ENCODE data around the gene TMEM52. TPM values are rescaled to one million over a fixed set of nuclear protein-coding genes. Genes with fewer than 3 reads are reported as not detected.

The TMEM52 gene
- total and polyA plus RNA-seq, 2 experiments from 2014 or later = 3.6 to 5.8 TPM

- Histone ChIP-seq H3K9me3 (ENCODE audit: low read depth) (no peaks in the 10 kb centered on the region), H3K27me3 (no peaks in the 10 kb centered on the region), H3K36me3 (replicated peaks; ENCODE audit: insufficient read depth, low read depth) (no peaks in the 10 kb centered on the region), H3K4me3 (no peak overlapping the region), H3K4me1 (ENCODE audit: insufficient read depth) (no peaks in the 10 kb centered on the region), H3K9me2 (replicated peaks; ENCODE audit: insufficient read depth) (no peaks in the 10 kb centered on the region), H3K4me2 (no peak overlapping the region), H4K20me1 (ENCODE audit: insufficient read depth, poor library complexity, severe bottlenecking) (no peaks in the 10 kb centered on the region), H2AFZ (no peak overlapping the region), H3K79me2 (no peaks in the 10 kb centered on the region), H3K27ac (no peak overlapping the region)
- WGBS (ENCODE audit: low lambda C conversion rate, missing lambda C conversion rate) = 82% methylated on average over 13 of the region's 14 CpGs
- no peak for DNase-seq (ENCODE audit: low spot score)
- TF ChIP-seq EZH2 (IDR thresholded peaks at IDR 0.05; ENCODE audit: borderline replicate concordance) (no peak), CTCF (IDR thresholded peaks at IDR 0.05; ENCODE audit: poor library complexity) (no peak)
Measured at GRCh38 chr1:1900883-1901640, 18.0 kb downstream of the TMEM52 start.

GRCh38 chr1:1899967-1900327 is 19.1 kb downstream of the TMEM52 start:
- H3K27me3 ChIP-seq = no peaks in the 10 kb centered on the region
- WGBS (ENCODE audit: low lambda C conversion rate, missing lambda C conversion rate) = 98% methylated on average over 9 of the region's 9 CpGs
- H3K4me2 ChIP-seq = no peak overlapping the region
- H3K79me2 ChIP-seq = no peaks in the 10 kb centered on the region
- TF ChIP-seq EZH2 (IDR thresholded peaks at IDR 0.05; ENCODE audit: borderline replicate concordance) (no peak), EZH2phosphoT487 (IDR thresholded peaks at IDR 0.05; ENCODE audit: low read depth, severe bottlenecking, unreplicated experiment) (no peak), CTCF (IDR thresholded peaks at IDR 0.05; ENCODE audit: poor library complexity) (no peak)
- H2AFZ ChIP-seq = no peak overlapping the region
- no peak overlapping the region for H3K4me3 ChIP-seq
- no peak overlapping the region for H3K27ac ChIP-seq
- no peaks in the 10 kb centered on the region for H3K9me3 ChIP-seq (ENCODE audit: low read depth)
- no peaks in the 10 kb centered on the region for H4K20me1 ChIP-seq (ENCODE audit: insufficient read depth, poor library complexity, severe bottlenecking)
- no peaks in the 10 kb centered on the region for H3K9me2 ChIP-seq (replicated peaks; ENCODE audit: insufficient read depth)
- DNase-seq (ENCODE audit: low spot score) = no peak
- no peaks in the 10 kb centered on the region for H3K36me3 ChIP-seq (replicated peaks; ENCODE audit: insufficient read depth, low read depth)
- peaks cover 5% of the 10 kb centered on the region for H3K4me1 ChIP-seq (ENCODE audit: insufficient read depth)

GRCh38 chr1:1899266-1899966 is 19.7 kb downstream of the TMEM52 start:
- no peaks in the 10 kb centered on the region for H3K79me2 ChIP-seq
- H3K4me1 ChIP-seq (ENCODE audit: insufficient read depth) = peaks cover 11% of the 10 kb centered on the region
- no peak overlapping the region for H3K4me3 ChIP-seq
- WGBS (ENCODE audit: low lambda C conversion rate, missing lambda C conversion rate) = 77% methylated on average over 16 of the region's 16 CpGs
- no peaks in the 10 kb centered on the region for H3K27me3 ChIP-seq
- no peaks in the 10 kb centered on the region for H3K9me2 ChIP-seq (replicated peaks; ENCODE audit: insufficient read depth)
- H2AFZ ChIP-seq = no peak overlapping the region
- DNase-seq (ENCODE audit: low spot score) = no peak
- no peak overlapping the region for H3K4me2 ChIP-seq
- H3K9me3 ChIP-seq (ENCODE audit: low read depth) = no peaks in the 10 kb centered on the region
- H3K36me3 ChIP-seq (replicated peaks; ENCODE audit: insufficient read depth, low read depth) = no peaks in the 10 kb centered on the region
- no peak overlapping the region for H3K27ac ChIP-seq
- no peaks in the 10 kb centered on the region for H4K20me1 ChIP-seq (ENCODE audit: insufficient read depth, poor library complexity, severe bottlenecking)
- TF ChIP-seq EZH2 (IDR thresholded peaks at IDR 0.05; ENCODE audit: borderline replicate concordance) = no peak
- no peak for TF ChIP-seq CTCF (IDR thresholded peaks at IDR 0.05; ENCODE audit: poor library complexity)
- TF ChIP-seq EZH2phosphoT487 (IDR thresholded peaks at IDR 0.05; ENCODE audit: low read depth, severe bottlenecking, unreplicated experiment) = no peak

Measured in hepatocyte (in vitro differentiated cells).